Osteocyte (in vitro differentiated cells): ENCODE measurements around the gene CDH13. TPM values are rescaled to one million over a fixed set of nuclear protein-coding genes. Genes with fewer than 3 reads are reported as not detected.

Experiments
- DNase-seq: peaks from one replicate; pipeline ENCODE4 v3.0.0; 2021; ENCODE audit warnings: mixed read lengths; ENCODE audit not compliant: unreplicated experiment; ENCODE audit errors: extremely low spot score
- H3K27ac Mint-ChIP-seq: one replicate; pipeline ENCODE4 v1.8.0; 2021; ENCODE audit warnings: mild to moderate bottlenecking, mixed read lengths; ENCODE audit not compliant: unreplicated experiment
- H3K27me3 Mint-ChIP-seq: one replicate; pipeline ENCODE4 v1.8.0; 2021; ENCODE audit warnings: mixed read lengths; ENCODE audit not compliant: unreplicated experiment
- H3K36me3 Mint-ChIP-seq: one replicate; pipeline ENCODE4 v1.8.0; 2021; ENCODE audit warnings: mixed read lengths; ENCODE audit not compliant: unreplicated experiment
- H3K4me1 Mint-ChIP-seq: one replicate; pipeline ENCODE4 v1.8.0; 2021; ENCODE audit warnings: mixed read lengths; ENCODE audit not compliant: unreplicated experiment
- H3K4me3 Mint-ChIP-seq: one replicate; pipeline ENCODE4 v1.8.0; 2021; ENCODE audit warnings: mild to moderate bottlenecking, moderate library complexity, mixed read lengths; ENCODE audit not compliant: unreplicated experiment
- H3K9me3 Mint-ChIP-seq: one replicate; pipeline ENCODE4 v1.8.0; 2021; ENCODE audit warnings: mixed read lengths; ENCODE audit not compliant: unreplicated experiment
- CTCF ChIP-seq: fragments of 200-600 bp; sonication (generic); IDR thresholded peaks from 2 replicates; pipeline ENCODE4 v1.5.0; 2021; ENCODE audit warnings: antibody characterized with exemption, mild to moderate bottlenecking, moderate library complexity
- total RNA-seq: library from RNA; stranded (reverse); gene quantifications from 2 replicates; pipeline ENCODE4 v1.2.1, GENCODE V29; 2021

The CDH13 gene
- total RNA-seq, 1 donor from 2014 or later = 27.0 TPM

GRCh38 chr16:82965808-82966207 is 339.0 kb downstream of the CDH13 start:
- H3K27me3 Mint-ChIP-seq = no peaks in the 10 kb centered on the region
- H3K27ac Mint-ChIP-seq = no peak overlapping the region
- H3K9me3 Mint-ChIP-seq = no peaks in the 10 kb centered on the region
- no peak overlapping the region for H3K4me3 Mint-ChIP-seq
- H3K36me3 Mint-ChIP-seq = no peaks in the 10 kb centered on the region
- no peak for DNase-seq
- no peaks in the 10 kb centered on the region for H3K4me1 Mint-ChIP-seq
- TF ChIP-seq CTCF = no peak

- no peaks in the 10 kb centered on the region for H3K36me3 Mint-ChIP-seq
- no peaks in the 10 kb centered on the region for H3K4me1 Mint-ChIP-seq
Measured at GRCh38 chr16:82967424-82967823, 340.7 kb downstream of the CDH13 start.

GRCh38 chr16:82971126-82971525 is 344.4 kb downstream of the CDH13 start:
- no peak for DNase-seq
- Mint-ChIP-seq H3K9me3 (no peaks in the 10 kb centered on the region), H3K27me3 (no peaks in the 10 kb centered on the region), H3K4me3 (no peak overlapping the region), H3K4me1 (no peaks in the 10 kb centered on the region), H3K36me3 (no peaks in the 10 kb centered on the region), H3K27ac (no peak overlapping the region)
- TF ChIP-seq CTCF = no peak

More at GRCh38 chr16:82967424-82967823, 340.7 kb downstream of the CDH13 start:
- Mint-ChIP-seq H3K9me3 (no peaks in the 10 kb centered on the region), H3K27ac (no peak overlapping the region), H3K4me3 (no peak overlapping the region), H3K27me3 (no peaks in the 10 kb centered on the region)
- DNase-seq = no peak
- TF ChIP-seq CTCF = no peak

GRCh38 chr16:82972331-82972919 is 345.7 kb downstream of the CDH13 start:
- Mint-ChIP-seq H3K27me3 (no peaks in the 10 kb centered on the region), H3K27ac (no peak overlapping the region), H3K9me3 (no peaks in the 10 kb centered on the region), H3K4me3 (no peak overlapping the region), H3K36me3 (no peaks in the 10 kb centered on the region), H3K4me1 (no peaks in the 10 kb centered on the region)
- DNase-seq = no peak
- TF ChIP-seq CTCF = no peak

GRCh38 chr16:82979406-82980111 is 352.8 kb downstream of the CDH13 start:
- Mint-ChIP-seq H3K4me3 (no peak overlapping the region), H3K27me3 (no peaks in the 10 kb centered on the region), H3K27ac (no peak overlapping the region), H3K9me3 (peaks cover 5% of the 10 kb centered on the region), H3K4me1 (peaks cover 14% of the 10 kb centered on the region), H3K36me3 (no peaks in the 10 kb centered on the region)
- DNase-seq = no peak
- TF ChIP-seq CTCF = no peak
